ENCODE results near the gene ARL13A.

The ARL13A gene

GRCh38 chrX:100946299-100946927 is 23.1 kb upstream of the ARL13A start:
- no peak overlapping the region for H3K27ac ChIP-seq (ENCODE audit: low read depth, low read length)
- no peaks in the 10 kb centered on the region for H3K4me1 ChIP-seq (ENCODE audit: control insufficient read depth in 5 of 5, insufficient read depth in 5 of 5, low read length in 5 of 5)
- H3K36me3 ChIP-seq (ENCODE audit: control insufficient read depth in 5 of 5, insufficient read depth in 5 of 5, low read length in 5 of 5), result no peaks in the 10 kb centered on the region
- no peak overlapping the region for H3K4me3 ChIP-seq (ENCODE audit: low read depth in 1 of 5, low read length in 5 of 5)
- H3K27me3 ChIP-seq (ENCODE audit: control insufficient read depth in 5 of 5, insufficient read depth in 4 of 5, low read length in 5 of 5), result peaks cover 0 to 10% (median 5%) of the 10 kb centered on the region in 5 donors
- no peak overlapping the region for H3K9ac ChIP-seq (ENCODE audit: low read length in 5 of 5)
- no peaks in the 10 kb centered on the region for H3K9me3 ChIP-seq (ENCODE audit: control insufficient read depth in 5 of 5, low read length in 5 of 5)

GRCh38 chrX:100948557-100948956 is 21.0 kb upstream of the ARL13A start:
- Histone ChIP-seq H3K4me3 (ENCODE audit: low read depth in 1 of 5, low read length in 5 of 5) (no peak overlapping the region), H3K36me3 (ENCODE audit: control insufficient read depth in 5 of 5, insufficient read depth in 5 of 5, low read length in 5 of 5) (no peaks in the 10 kb centered on the region), H3K27me3 (ENCODE audit: control insufficient read depth in 5 of 5, insufficient read depth in 4 of 5, low read length in 5 of 5) (peaks cover 0 to 10% (median 3%) of the 10 kb centered on the region in 5 donors), H3K4me1 (ENCODE audit: control insufficient read depth in 5 of 5, insufficient read depth in 5 of 5, low read length in 5 of 5) (no peaks in the 10 kb centered on the region), H3K27ac (ENCODE audit: low read depth, low read length) (no peak overlapping the region), H3K9me3 (ENCODE audit: control insufficient read depth in 5 of 5, low read length in 5 of 5) (no peaks in the 10 kb centered on the region), H3K9ac (ENCODE audit: low read length in 5 of 5) (no peak overlapping the region)

- H3K4me3 ChIP-seq (ENCODE audit: low read depth in 1 of 5, low read length in 5 of 5), result no peak overlapping the region
- H3K27ac ChIP-seq (ENCODE audit: low read depth, low read length), result no peak overlapping the region
- H3K9ac ChIP-seq (ENCODE audit: low read length in 5 of 5), result no peak overlapping the region
- H3K9me3 ChIP-seq (ENCODE audit: control insufficient read depth in 5 of 5, low read length in 5 of 5), result peaks cover 0 to 3% (median 0%) of the 10 kb centered on the region in 5 donors
- no peaks in the 10 kb centered on the region for H3K36me3 ChIP-seq (ENCODE audit: control insufficient read depth in 5 of 5, insufficient read depth in 5 of 5, low read length in 5 of 5)
- no peaks in the 10 kb centered on the region for H3K27me3 ChIP-seq (ENCODE audit: control insufficient read depth in 5 of 5, insufficient read depth in 4 of 5, low read length in 5 of 5)
- H3K4me1 ChIP-seq (ENCODE audit: control insufficient read depth in 5 of 5, insufficient read depth in 5 of 5, low read length in 5 of 5), result no peaks in the 10 kb centered on the region
Measured at GRCh38 chrX:100962811-100963210, 6.7 kb upstream of the ARL13A start.

GRCh38 chrX:100964362-100964761 is 5.1 kb upstream of the ARL13A start:
- Histone ChIP-seq H3K27ac (ENCODE audit: low read depth, low read length) (no peak overlapping the region), H3K9me3 (ENCODE audit: control insufficient read depth in 5 of 5, low read length in 5 of 5) (peaks cover 0 to 3% (median 0%) of the 10 kb centered on the region in 5 donors), H3K9ac (ENCODE audit: low read length in 5 of 5) (no peak overlapping the region), H3K36me3 (ENCODE audit: control insufficient read depth in 5 of 5, insufficient read depth in 5 of 5, low read length in 5 of 5) (no peaks in the 10 kb centered on the region), H3K27me3 (ENCODE audit: control insufficient read depth in 5 of 5, insufficient read depth in 4 of 5, low read length in 5 of 5) (no peaks in the 10 kb centered on the region), H3K4me1 (ENCODE audit: control insufficient read depth in 5 of 5, insufficient read depth in 5 of 5, low read length in 5 of 5) (no peaks in the 10 kb centered on the region), H3K4me3 (ENCODE audit: low read depth in 1 of 5, low read length in 5 of 5) (no peak overlapping the region)

GRCh38 chrX:100969936-100970335 is 428 bp downstream of the ARL13A start:
- Histone ChIP-seq H3K9me3 (ENCODE audit: control insufficient read depth in 5 of 5, low read length in 5 of 5) (peaks cover 0 to 3% (median 0%) of the 10 kb centered on the region in 5 donors), H3K27ac (ENCODE audit: low read depth, low read length) (no peak overlapping the region), H3K4me1 (ENCODE audit: control insufficient read depth in 5 of 5, insufficient read depth in 5 of 5, low read length in 5 of 5) (no peaks in the 10 kb centered on the region), H3K4me3 (ENCODE audit: low read depth in 1 of 5, low read length in 5 of 5) (no peak overlapping the region), H3K27me3 (ENCODE audit: control insufficient read depth in 5 of 5, insufficient read depth in 4 of 5, low read length in 5 of 5) (no peaks in the 10 kb centered on the region), H3K9ac (ENCODE audit: low read length in 5 of 5) (no peak overlapping the region), H3K36me3 (ENCODE audit: control insufficient read depth in 5 of 5, insufficient read depth in 5 of 5, low read length in 5 of 5) (no peaks in the 10 kb centered on the region)

GRCh38 chrX:100973411-100973810 is 3.9 kb downstream of the ARL13A start:
- H3K9ac ChIP-seq (ENCODE audit: low read length in 5 of 5), result no peak overlapping the region
- peaks cover 0 to 2% (median 0%) of the 10 kb centered on the region in 5 donors for H3K27me3 ChIP-seq (ENCODE audit: control insufficient read depth in 5 of 5, insufficient read depth in 4 of 5, low read length in 5 of 5)
- peaks cover 0 to 7% (median 0%) of the 10 kb centered on the region in 5 donors for H3K9me3 ChIP-seq (ENCODE audit: control insufficient read depth in 5 of 5, low read length in 5 of 5)
- H3K36me3 ChIP-seq (ENCODE audit: control insufficient read depth in 5 of 5, insufficient read depth in 5 of 5, low read length in 5 of 5), result no peaks in the 10 kb centered on the region
- H3K27ac ChIP-seq (ENCODE audit: low read depth, low read length), result no peak overlapping the region
- no peaks in the 10 kb centered on the region for H3K4me1 ChIP-seq (ENCODE audit: control insufficient read depth in 5 of 5, insufficient read depth in 5 of 5, low read length in 5 of 5)
- no peak overlapping the region for H3K4me3 ChIP-seq (ENCODE audit: low read depth in 1 of 5, low read length in 5 of 5)

- peaks cover 0 to 2% (median 0%) of the 10 kb centered on the region in 5 donors for H3K27me3 ChIP-seq (ENCODE audit: control insufficient read depth in 5 of 5, insufficient read depth in 4 of 5, low read length in 5 of 5)
- H3K9ac ChIP-seq (ENCODE audit: low read length in 5 of 5), result no peak overlapping the region
- H3K9me3 ChIP-seq (ENCODE audit: control insufficient read depth in 5 of 5, low read length in 5 of 5), result peaks cover 0 to 13% (median 0%) of the 10 kb centered on the region in 5 donors
- H3K4me3 ChIP-seq (ENCODE audit: low read depth in 1 of 5, low read length in 5 of 5), result no peak overlapping the region
- H3K4me1 ChIP-seq (ENCODE audit: control insufficient read depth in 5 of 5, insufficient read depth in 5 of 5, low read length in 5 of 5), result no peaks in the 10 kb centered on the region
- no peaks in the 10 kb centered on the region for H3K36me3 ChIP-seq (ENCODE audit: control insufficient read depth in 5 of 5, insufficient read depth in 5 of 5, low read length in 5 of 5)
- no peak overlapping the region for H3K27ac ChIP-seq (ENCODE audit: low read depth, low read length)
Measured at GRCh38 chrX:100975212-100975611, 5.7 kb downstream of the ARL13A start.

GRCh38 chrX:100976211-100976610 is 6.7 kb downstream of the ARL13A start:
- Histone ChIP-seq H3K9me3 (ENCODE audit: control insufficient read depth in 5 of 5, low read length in 5 of 5) (peaks cover 0 to 13% (median 0%) of the 10 kb centered on the region in 5 donors), H3K27me3 (ENCODE audit: control insufficient read depth in 5 of 5, insufficient read depth in 4 of 5, low read length in 5 of 5) (peaks cover 0 to 5% (median 2%) of the 10 kb centered on the region in 5 donors), H3K9ac (ENCODE audit: low read length in 5 of 5) (no peak overlapping the region)

GRCh38 chrX:100979881-100980607 is 10.5 kb downstream of the ARL13A start:
- Histone ChIP-seq H3K9ac (ENCODE audit: low read length in 5 of 5) (no peak overlapping the region), H3K9me3 (ENCODE audit: control insufficient read depth in 5 of 5, low read length in 5 of 5) (peaks cover 0 to 13% (median 0%) of the 10 kb centered on the region in 5 donors), H3K4me1 (ENCODE audit: control insufficient read depth in 5 of 5, insufficient read depth in 5 of 5, low read length in 5 of 5) (no peaks in the 10 kb centered on the region), H3K27ac (ENCODE audit: low read depth, low read length) (no peak overlapping the region), H3K4me3 (ENCODE audit: low read depth in 1 of 5, low read length in 5 of 5) (no peak overlapping the region), H3K36me3 (ENCODE audit: control insufficient read depth in 5 of 5, insufficient read depth in 5 of 5, low read length in 5 of 5) (peaks cover 0 to 3% (median 0%) of the 10 kb centered on the region in 5 donors), H3K27me3 (ENCODE audit: control insufficient read depth in 5 of 5, insufficient read depth in 4 of 5, low read length in 5 of 5) (peaks cover 0 to 5% (median 2%) of the 10 kb centered on the region in 5 donors)

More at GRCh38 chrX:100976211-100976610, 6.7 kb downstream of the ARL13A start:
- H3K4me3 ChIP-seq (ENCODE audit: low read depth in 1 of 5, low read length in 5 of 5), result no peak overlapping the region
- H3K4me1 ChIP-seq (ENCODE audit: control insufficient read depth in 5 of 5, insufficient read depth in 5 of 5, low read length in 5 of 5), result no peaks in the 10 kb centered on the region
- peaks cover 0 to 3% (median 0%) of the 10 kb centered on the region in 5 donors for H3K36me3 ChIP-seq (ENCODE audit: control insufficient read depth in 5 of 5, insufficient read depth in 5 of 5, low read length in 5 of 5)
- no peak overlapping the region for H3K27ac ChIP-seq (ENCODE audit: low read depth, low read length)
